GM12874 (cell line): ENCODE results near the gene RASL10A.

Source experiments
- TF ChIP-seq, protein P1 (sequence below): IDR thresholded peaks from 2 replicates; pipeline ENCODE4 v1.5.1; 2011; ENCODE audit warnings: low read depth, mild to moderate bottlenecking, control low read depth, low read length, moderate library complexity; ENCODE audit not compliant: insufficient read depth

The RASL10A gene

DNA sequence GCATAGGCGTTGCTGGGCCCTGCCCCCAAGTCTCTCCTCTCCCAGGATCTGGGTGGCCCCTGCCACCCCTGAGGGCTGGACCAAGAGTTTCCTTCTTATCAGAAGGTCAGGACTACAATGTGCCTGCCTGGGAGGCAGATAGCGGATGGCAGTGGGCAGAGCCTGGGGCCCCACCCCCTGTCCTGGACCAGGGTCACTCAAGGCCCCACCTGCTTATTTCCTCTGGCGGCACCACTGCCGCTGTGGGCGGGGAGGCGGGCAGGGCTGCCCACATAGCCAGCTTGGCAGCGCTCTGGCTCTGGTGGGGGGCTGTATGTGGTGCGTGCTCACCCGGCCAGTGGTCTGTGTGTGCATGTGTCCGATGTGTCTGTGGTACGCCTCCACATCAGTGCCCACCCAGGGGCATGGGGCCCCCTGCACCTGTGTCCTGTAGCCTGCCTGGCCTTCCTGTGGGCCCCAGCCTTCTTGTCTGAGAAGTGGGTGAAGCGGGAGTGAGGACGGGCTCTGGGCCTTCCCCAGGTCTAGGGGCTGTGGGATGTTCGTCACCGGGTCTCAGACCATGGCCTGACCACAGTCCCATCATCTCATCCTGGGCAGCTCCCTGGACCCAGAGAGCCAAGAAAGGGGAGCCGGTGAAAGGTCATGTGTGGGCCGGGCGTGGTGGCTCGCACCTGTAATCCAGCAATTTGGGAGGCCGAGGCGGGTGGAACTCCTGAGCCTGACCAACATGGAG is 6.0 kb downstream of the RASL10A start:
- TF ChIP-seq, protein P1, sequence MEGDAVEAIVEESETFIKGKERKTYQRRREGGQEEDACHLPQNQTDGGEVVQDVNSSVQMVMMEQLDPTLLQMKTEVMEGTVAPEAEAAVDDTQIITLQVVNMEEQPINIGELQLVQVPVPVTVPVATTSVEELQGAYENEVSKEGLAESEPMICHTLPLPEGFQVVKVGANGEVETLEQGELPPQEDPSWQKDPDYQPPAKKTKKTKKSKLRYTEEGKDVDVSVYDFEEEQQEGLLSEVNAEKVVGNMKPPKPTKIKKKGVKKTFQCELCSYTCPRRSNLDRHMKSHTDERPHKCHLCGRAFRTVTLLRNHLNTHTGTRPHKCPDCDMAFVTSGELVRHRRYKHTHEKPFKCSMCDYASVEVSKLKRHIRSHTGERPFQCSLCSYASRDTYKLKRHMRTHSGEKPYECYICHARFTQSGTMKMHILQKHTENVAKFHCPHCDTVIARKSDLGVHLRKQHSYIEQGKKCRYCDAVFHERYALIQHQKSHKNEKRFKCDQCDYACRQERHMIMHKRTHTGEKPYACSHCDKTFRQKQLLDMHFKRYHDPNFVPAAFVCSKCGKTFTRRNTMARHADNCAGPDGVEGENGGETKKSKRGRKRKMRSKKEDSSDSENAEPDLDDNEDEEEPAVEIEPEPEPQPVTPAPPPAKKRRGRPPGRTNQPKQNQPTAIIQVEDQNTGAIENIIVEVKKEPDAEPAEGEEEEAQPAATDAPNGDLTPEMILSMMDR: no peak

DNA sequence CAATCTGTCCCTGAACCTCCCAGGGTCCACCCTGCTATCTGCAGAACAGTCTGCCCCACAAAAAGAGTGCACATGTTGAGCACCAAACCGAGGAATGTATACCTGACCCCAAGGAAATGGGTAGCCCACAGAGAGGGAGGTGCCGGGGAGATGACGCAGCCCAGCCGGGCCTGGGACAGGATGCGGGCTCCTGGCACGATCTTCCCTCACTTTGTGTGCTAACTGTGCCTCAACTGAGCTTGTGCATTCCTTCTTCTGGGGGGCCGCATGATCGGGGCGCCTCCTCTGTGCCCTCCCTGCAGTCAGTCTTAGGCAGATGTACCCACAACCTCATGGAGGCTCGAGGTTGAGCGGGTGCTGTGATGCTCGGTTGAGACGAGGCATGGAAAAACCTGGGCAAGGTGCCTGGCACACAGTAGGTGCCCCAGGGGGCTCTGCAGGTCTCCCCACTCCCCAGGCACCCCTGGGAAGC is 6.7 kb downstream of the RASL10A start:
- TF ChIP-seq, protein P1: no peak

- TF ChIP-seq, protein P1: no peak
These were observed 7.2 kb downstream of the RASL10A start for GRCh38 chr22:29308148-29308790.

DNA sequence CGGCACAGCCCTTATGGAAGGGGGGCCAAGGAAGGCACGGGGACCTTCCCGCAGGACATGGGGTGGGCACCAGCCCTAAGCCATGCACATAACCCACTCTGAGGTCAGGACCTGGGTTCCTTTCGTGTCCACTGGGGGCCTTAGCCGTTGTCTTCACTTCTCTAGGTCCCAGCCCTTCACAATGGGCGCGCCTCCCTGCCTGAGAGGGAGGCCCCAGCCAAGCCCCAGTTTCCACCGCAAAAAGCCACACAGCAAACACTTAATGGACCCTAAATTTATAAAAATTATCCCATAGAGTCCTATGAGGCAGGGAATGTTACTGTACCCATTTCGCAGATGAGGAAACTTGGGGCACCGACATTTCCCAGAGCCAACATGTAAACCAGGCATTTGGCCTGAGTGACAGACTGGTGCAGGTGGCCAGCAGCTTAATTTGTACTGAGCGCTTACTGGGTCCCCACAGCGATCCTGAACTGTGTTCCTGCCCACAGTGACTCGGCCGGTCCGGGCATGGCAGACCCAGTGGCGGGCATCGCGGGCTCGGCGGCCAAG is 7.8 kb downstream of the RASL10A start:
- TF ChIP-seq, protein P1: no peak

DNA sequence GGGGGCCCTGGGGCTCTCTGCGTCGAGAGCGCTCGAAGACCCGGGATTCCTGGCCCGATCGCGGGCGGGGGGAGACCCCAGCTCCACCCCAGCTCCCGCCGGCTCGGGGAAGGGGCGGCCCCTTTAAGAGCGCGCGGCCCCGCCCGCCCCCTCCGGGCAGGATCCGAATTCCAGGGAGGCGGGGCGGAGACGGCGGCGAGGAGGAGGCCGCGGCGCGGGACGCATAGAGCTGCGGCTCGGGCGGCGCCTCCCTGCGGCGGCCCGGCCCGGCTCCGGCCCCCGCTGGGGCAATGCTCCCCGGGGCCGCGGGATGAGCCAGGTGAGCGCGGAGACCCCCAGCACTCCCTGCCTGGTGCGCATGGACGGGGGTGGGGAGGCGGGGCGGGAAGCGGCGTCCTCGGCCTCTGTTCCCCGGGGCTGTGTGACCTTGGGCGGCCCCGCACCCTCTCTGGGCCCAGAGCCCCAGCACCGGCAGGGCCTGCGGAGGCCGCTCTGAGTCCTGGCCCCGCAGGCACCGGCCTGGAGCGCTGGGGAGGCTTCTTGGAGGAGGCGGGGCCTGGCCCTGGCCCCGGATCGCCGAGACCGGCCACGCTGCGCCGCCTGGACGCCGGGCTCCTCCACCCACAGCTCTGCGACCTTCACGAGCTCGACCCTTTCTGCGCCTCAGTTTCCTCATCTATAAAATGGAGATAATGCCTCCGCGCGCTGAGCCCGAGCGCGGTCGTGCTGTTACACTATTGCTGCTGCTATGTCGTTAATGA is 8.5 kb downstream of the RASL10A start:
- TF ChIP-seq, protein P1: no peak

- TF ChIP-seq, protein P1: no peak
These were observed 9.2 kb downstream of the RASL10A start, which contains the start of gene GAS2L1 for GRCh38 chr22:29306175-29306834. GAS2L1 (plus strand) TSS chr22:29306650; CDS start chr22:29308106, 1,456 bp downstream.
